Left ventricle myocardium inferior (tissue), 1 donor: ENCODE data around the gene SGO2. TPM values are rescaled to one million over a fixed set of nuclear protein-coding genes. Genes with fewer than 3 reads are reported as not detected.

ENCODE experiments used
- DNase-seq: peaks from one replicate; pipeline ENCODE4 v3.0.0-alpha.2; 2020
- H3K27ac ChIP-seq: fragments of 200-600 bp; replicated peaks from 2 replicates; pipeline ENCODE4 v1.8.0; 2021
- H3K27me3 ChIP-seq: fragments of 200-600 bp; 2 replicates; pipeline ENCODE4 v1.8.0; 2021; ENCODE audit warnings: low read depth
- H3K36me3 ChIP-seq: fragments of 200-600 bp; 2 replicates; pipeline ENCODE4 v1.8.0; 2021
- H3K4me1 ChIP-seq: fragments of 200-600 bp; 2 replicates; pipeline ENCODE4 v1.8.0; 2021
- H3K4me3 ChIP-seq: fragments of 200-600 bp; 2 replicates; pipeline ENCODE4 v1.8.0; 2021; ENCODE audit warnings: mild to moderate bottlenecking, moderate library complexity
- H3K9me3 ChIP-seq: fragments of 200-600 bp; replicated peaks from 2 replicates; pipeline ENCODE4 v1.8.0; 2021
- intact Hi-C: fragments of 100-400 bp; cut with micrococcal nuclease; formaldehyde crosslinking; loops from one replicate; pipeline ENCODE4 v1.11.0; 2022
- total RNA-seq: library from RNA; stranded (reverse); fragmentation: NEBNext Ultra II Directional; extraction: Animal tissue kit (Norgen Biotek cat#: 25700); gene quantifications from one replicate; pipeline ENCODE4 v1.2.1, GENCODE V29; 2021
- TF ChIP-seq, protein P1 (sequence below): fragments of 200-600 bp; IDR thresholded peaks from 2 replicates; pipeline ENCODE4 v1.8.0; 2021; ENCODE audit warnings: antibody characterized with exemption, mild to moderate bottlenecking, borderline replicate concordance
- donor health status: DM: no; HTN: yes; CAD: no; lungs with severe emphysema.

Gene SGO2
- total RNA-seq, 1 donor from 2014 or later, result 1.6 TPM

DNA sequence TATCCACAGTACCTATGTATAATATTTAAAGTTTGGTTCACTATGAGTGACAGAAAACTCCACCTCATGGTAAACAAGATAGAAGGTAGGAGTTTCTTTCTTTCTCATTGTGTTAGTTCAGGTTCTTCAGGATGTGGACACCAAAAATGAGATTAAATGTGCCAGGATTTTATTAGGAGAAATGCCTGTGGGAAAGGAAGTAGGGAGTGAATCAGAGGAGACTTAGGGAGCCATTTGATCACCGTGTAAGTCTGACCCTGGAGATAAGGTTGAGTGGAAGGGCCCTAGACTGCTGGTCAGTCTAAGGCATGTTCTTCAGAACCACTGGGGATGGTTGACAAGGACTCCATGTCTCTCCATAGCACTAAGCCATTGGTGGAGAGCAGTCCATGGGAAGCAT, 67.9 kb downstream of the SGO2 start:
- Histone ChIP-seq H3K9me3 (no peaks in the 10 kb centered on the region), H3K27ac (no peak overlapping the region), H3K4me3 (no peak overlapping the region), H3K27me3 (peaks cover 37% of the 10 kb centered on the region), H3K36me3 (no peaks in the 10 kb centered on the region), H3K4me1 (no peaks in the 10 kb centered on the region)
- intact Hi-C loops, result no loop called here
- TF ChIP-seq, protein P1, sequence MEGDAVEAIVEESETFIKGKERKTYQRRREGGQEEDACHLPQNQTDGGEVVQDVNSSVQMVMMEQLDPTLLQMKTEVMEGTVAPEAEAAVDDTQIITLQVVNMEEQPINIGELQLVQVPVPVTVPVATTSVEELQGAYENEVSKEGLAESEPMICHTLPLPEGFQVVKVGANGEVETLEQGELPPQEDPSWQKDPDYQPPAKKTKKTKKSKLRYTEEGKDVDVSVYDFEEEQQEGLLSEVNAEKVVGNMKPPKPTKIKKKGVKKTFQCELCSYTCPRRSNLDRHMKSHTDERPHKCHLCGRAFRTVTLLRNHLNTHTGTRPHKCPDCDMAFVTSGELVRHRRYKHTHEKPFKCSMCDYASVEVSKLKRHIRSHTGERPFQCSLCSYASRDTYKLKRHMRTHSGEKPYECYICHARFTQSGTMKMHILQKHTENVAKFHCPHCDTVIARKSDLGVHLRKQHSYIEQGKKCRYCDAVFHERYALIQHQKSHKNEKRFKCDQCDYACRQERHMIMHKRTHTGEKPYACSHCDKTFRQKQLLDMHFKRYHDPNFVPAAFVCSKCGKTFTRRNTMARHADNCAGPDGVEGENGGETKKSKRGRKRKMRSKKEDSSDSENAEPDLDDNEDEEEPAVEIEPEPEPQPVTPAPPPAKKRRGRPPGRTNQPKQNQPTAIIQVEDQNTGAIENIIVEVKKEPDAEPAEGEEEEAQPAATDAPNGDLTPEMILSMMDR, result no peak
- no peak for DNase-seq

DNA sequence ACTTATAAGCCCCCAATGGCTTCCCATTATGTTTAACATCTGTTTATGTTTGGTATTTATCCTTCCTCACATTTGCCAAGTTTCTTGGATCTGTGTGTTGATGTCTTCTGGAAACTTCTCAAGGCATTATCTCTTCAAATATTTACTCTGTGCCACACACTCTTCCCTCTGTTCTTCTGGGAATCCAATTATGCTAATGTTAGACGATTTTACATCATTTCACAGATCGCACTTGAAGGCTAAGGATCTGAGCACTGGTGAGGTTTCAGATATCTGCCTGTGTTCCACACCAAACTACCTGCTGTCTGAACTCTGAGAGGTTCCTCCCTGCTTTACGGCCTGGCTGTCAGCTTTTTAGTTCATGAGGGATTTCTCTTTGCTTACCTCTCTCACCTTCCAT, 69.9 kb downstream of the SGO2 start:
- no peak for DNase-seq
- no peak overlapping the region for H3K4me3 ChIP-seq
- no peak overlapping the region for H3K27ac ChIP-seq
- no peaks in the 10 kb centered on the region for H3K4me1 ChIP-seq
- intact Hi-C loops, result no loop called here
- no peaks in the 10 kb centered on the region for H3K9me3 ChIP-seq
- H3K36me3 ChIP-seq, result no peaks in the 10 kb centered on the region
- TF ChIP-seq, protein P1, result no peak
- H3K27me3 ChIP-seq, result peaks cover 41% of the 10 kb centered on the region

DNA sequence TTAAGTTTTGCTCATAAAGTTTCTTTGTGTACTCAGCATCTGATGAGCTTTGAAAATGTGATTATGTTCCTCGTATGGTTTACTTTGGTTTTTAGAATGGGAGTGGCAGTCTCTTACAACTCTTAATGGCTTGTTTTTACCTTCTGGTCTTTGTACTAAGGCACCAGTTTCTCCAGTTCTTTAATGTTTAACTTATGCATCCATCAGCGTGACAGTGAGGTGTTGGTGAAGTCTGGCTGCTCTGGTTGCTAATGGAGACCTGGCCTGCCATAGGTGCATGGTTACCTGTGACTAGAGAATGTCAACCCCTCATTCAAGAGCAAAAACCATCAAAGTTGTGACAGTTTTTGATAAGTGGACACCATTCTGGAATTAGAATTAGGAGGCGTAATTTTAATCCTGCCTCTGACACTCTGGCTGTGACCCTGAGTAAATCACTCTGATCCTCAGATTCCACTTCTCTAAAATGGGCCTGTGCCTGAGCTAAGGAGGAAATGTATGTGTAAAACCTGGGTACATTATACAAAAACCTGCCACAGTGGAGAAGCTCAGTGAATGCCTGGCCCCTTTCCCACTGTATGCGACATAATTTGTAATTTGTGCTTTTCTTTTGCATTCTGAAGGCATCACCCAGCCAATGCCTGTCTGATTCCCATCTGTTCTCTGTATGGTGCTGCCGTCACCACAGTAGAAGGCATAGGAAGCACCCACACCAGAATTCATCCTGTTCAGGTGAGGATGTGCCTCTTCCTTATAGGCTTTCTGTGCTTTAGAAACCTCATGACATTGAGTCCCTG, 71.0 kb downstream of the SGO2 start:
- peaks cover 30% of the 10 kb centered on the region for H3K27me3 ChIP-seq
- no peaks in the 10 kb centered on the region for H3K36me3 ChIP-seq
- intact Hi-C loops, result no loop called here
- no peak overlapping the region for H3K4me3 ChIP-seq
- no peaks in the 10 kb centered on the region for H3K9me3 ChIP-seq
- H3K4me1 ChIP-seq, result no peaks in the 10 kb centered on the region
- no peak overlapping the region for H3K27ac ChIP-seq
- DNase-seq, result no peak
- TF ChIP-seq, protein P1, result no peak

DNA sequence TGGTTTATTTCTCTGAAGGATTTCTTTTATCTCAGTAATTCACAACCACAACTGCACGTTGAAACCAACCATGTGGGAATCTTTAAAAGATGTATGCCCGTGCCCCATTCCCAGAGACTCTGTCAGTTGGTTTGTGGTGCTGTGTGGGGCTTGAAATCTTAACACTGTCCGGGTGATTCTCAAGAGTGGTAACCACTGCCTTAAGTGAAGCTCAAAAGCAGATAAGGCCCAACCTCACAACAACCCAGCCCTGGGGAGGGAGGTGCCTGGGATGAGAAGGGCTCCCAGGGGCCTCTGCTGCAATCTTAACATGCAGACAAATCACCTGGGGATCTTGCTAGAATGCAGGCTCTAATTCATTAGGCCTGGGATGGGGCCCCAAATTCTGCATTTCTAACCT, 73.2 kb downstream of the SGO2 start:
- Histone ChIP-seq H3K36me3 (no peaks in the 10 kb centered on the region), H3K27me3 (peaks cover 24% of the 10 kb centered on the region), H3K4me1 (no peaks in the 10 kb centered on the region), H3K9me3 (no peaks in the 10 kb centered on the region), H3K27ac (no peak overlapping the region), H3K4me3 (no peak overlapping the region)
- intact Hi-C loops, result no loop called here
- no peak for DNase-seq
- TF ChIP-seq, protein P1, result no peak

DNA sequence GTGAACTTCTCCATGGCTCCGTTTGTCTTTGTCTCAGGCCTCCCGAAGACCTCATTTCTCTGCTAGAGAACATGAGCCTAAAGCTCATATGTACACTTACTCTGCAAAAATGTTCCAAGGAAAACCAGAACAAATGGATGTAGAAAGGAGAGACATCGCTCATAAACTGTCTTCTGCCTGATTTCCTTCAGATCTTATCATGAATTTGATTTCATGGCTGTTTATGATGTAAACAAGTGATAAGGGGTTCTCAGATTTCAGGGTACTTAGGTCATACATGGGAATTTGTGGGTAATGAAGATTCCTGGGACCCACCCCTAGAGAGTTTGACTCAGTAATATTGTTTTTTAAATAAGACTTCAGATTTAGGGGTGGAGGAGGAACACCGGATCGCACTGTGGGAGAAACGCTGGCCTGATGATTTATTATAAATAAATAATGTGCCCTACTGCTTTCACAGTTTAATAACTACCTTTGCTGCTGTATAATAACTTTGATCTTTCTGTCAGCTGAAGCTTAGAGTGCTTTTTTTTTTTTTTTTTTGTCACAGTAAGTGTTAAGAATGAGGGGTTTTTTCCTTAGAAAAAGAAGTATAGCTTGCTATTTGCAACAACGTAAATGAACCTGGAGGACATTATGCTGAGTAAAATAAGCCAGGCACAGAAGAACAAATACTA, 74.7 kb downstream of the SGO2 start:
- Histone ChIP-seq H3K36me3 (no peaks in the 10 kb centered on the region), H3K27ac (no peak overlapping the region), H3K9me3 (no peaks in the 10 kb centered on the region), H3K27me3 (peaks cover 24% of the 10 kb centered on the region), H3K4me3 (no peak overlapping the region), H3K4me1 (no peaks in the 10 kb centered on the region)
- intact Hi-C loops, result no loop called here
- TF ChIP-seq, protein P1, result no peak
- no peak for DNase-seq
